HG02973 (cell line): ENCODE data around the gene NUP85.
A peak's percentile ranks its signal among the peaks of the same experiment; 100 is the strongest.
"Not testable (repeated sequence)": the region's sequence is repeated elsewhere in the genome, so short reads cannot be mapped to it uniquely, and the experiment has no call there.

Source experiments
- ATAC-seq: cut with Tn5 transposase; IDR thresholded peaks from one replicate; pipeline ENCODE4 v1.9.1; 2021; ENCODE audit warnings: moderate library complexity; ENCODE audit not compliant: unreplicated experiment

NUP85 gene

GRCh38 chr17:75266316-75267152 is 61.1 kb downstream of the NUP85 start:
- ATAC-seq: no peak

- no peak for ATAC-seq
These were observed 61.6 kb downstream of the NUP85 start for GRCh38 chr17:75267153-75267410.

GRCh38 chr17:75267411-75268232 is 62.1 kb downstream of the NUP85 start:
- no peak for ATAC-seq

- no peak for ATAC-seq
These were observed 64.4 kb downstream of the NUP85 start for GRCh38 chr17:75269844-75270217.

- peak; percentile 33 for ATAC-seq
These were observed 64.9 kb downstream of the NUP85 start for GRCh38 chr17:75270218-75270965.

GRCh38 chr17:75270966-75271232 is 65.4 kb downstream of the NUP85 start, which contains the start of gene MIF4GD:
TSS of gene MIF4GD (minus strand) at chr17:75271231. CDS start at chr17:75270195, 1,036 bp downstream.
- no peak for ATAC-seq

- peak; percentile 55 for ATAC-seq
These were observed 65.9 kb downstream of the NUP85 start for GRCh38 chr17:75271233-75271954.

GRCh38 chr17:75271955-75272847 is 66.7 kb downstream of the NUP85 start:
- ATAC-seq: no peak

GRCh38 chr17:75272848-75273184 is 67.3 kb downstream of the NUP85 start:
- no peak for ATAC-seq

- ATAC-seq: no peak
These were observed 68.7 kb downstream of the NUP85 start for GRCh38 chr17:75273977-75274708.

GRCh38 chr17:75277664-75278071 is 72.2 kb downstream of the NUP85 start:
- no peak for ATAC-seq

GRCh38 chr17:75280189-75280588 is 74.7 kb downstream of the NUP85 start:
- ATAC-seq: not testable (repeated sequence)

GRCh38 chr17:75285123-75285522 is 79.6 kb downstream of the NUP85 start:
- no peak for ATAC-seq
